Stimulated activated CD4-positive, alpha-beta T cell treated with anti-CD3 and anti-CD28 coated beads, Interleukin-15, amount 100 ng/mL, for 24 hours (primary cell): ENCODE measurements around the gene ERCC5.

ENCODE experiments used
- DNase-seq: peaks from one replicate; pipeline ENCODE4 v3.0.0-alpha.2; 2020

The ERCC5 gene

DNA sequence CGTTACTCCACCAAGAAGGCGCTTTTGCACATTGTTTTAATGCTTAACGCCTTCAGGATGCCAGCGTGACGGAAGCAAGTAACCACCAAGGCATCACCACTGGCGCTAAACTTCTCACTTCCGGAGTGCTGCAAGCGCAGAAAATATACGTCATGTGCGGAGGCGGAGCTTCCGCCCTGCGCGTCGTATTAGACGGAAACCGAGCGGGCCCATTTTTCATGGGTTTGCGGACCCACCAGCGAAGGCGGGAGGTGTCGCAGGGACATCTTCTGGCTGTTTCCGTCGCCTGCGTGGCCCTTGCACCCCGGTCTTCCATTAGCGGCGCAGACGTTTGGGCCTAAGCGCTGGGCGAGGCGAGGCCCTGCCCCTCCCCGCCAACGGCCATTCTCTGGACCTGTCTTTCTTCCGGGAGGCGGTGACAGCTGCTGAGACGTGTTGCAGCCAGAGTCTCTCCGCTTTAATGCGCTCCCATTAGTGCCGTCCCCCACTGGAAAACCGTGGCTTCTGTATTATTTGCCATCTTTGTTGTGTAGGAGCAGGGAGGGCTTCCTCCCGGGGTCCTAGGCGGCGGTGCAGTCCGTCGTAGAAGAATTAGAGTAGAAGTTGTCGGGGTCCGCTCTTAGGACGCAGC, at the start of gene ERCC5:
Gene ERCC5 (plus strand): TSS at position 403 of the 631 bp plus-strand sequence. CDS start 235 bp downstream, outside the sequence.
- DNase-seq = peak; percentile 96

DNA sequence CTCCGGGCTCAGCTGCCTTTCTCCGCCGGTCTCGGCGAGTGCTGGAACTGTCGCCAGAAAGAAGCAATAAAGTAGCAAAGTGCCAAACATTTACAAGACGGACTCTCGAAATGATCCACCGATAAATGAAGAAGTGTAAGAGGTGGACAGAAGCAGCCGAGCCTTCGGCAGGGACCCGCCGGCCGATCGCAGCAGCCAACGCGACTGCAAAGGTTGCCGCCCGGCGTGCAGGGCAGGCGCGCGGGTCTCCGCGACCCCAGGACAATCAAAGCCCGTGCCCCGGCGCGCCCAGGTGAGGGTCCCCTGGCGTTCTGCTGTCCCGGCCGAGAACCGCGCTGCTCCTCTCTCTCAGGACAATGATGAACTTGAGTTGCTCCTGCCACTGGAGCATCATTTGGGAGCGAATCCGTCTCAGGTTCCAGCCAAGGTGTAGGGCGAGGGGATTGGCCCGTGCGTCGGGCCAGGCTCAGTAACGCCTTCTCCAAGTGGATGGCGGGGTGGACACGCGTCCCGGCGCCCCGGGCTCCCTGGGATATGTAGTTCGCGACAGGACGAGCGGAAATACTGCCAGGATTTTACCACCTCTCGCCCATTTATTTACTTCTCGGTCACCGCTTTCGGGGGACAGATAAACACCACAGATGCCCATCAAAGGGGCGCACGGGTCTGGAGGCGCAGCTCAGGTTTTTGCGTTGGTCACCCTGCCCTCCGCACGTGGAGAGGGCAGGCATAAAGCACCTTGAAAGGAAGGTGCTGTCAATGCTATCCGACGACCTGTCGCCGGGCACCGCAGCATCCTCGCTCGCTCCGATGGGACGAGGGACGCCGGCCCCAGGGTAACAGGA, 47.0 kb upstream of the ERCC5 start, which contains the start of the genes BIVM and POGLUT2:
Gene BIVM (plus strand): TSS at position 539 of the 845 bp plus-strand sequence. CDS start 8,149 bp downstream, outside the sequence.
Gene POGLUT2 (minus strand): TSS at position 396 of the 845 bp plus-strand sequence. CDS start 306 bp downstream, at position 90.
- peak; percentile 91 for DNase-seq

DNA sequence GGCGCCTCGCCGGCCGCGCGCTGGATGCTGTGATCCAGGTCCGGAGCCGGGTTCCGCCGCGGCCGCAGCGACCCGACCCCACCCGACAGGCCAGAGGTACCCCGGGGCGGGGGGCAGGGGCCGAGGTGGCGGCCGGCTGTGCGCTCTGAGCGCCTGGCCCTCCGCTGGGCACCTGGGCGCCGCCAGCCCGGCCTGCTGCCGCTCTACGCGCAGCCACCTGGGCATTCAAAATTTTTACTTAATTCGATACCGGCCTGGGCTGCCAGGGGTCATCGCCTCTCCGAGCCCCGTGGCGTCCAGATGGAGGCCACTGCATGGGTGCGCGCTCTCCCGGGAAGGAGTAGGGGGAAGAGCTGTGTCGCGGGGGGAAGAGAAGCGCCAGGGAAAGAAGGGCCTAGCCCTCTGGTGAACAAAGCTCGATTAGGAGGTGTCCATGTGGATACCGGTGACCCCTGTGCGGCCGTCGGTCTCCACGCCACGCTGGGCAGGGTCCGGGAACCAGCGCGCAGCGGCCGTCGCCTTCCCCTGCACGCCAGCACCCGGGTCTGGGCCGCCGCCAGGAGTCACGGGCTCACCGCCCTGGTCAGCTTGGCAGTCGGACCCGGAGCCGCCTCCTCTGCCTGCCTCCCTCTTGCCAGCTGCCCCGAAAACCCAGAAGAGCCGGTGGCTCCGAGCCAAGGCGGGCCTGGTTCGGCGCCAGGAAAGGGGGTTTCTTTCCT, 46.2 kb upstream of the ERCC5 start:
- DNase-seq = no peak

DNA sequence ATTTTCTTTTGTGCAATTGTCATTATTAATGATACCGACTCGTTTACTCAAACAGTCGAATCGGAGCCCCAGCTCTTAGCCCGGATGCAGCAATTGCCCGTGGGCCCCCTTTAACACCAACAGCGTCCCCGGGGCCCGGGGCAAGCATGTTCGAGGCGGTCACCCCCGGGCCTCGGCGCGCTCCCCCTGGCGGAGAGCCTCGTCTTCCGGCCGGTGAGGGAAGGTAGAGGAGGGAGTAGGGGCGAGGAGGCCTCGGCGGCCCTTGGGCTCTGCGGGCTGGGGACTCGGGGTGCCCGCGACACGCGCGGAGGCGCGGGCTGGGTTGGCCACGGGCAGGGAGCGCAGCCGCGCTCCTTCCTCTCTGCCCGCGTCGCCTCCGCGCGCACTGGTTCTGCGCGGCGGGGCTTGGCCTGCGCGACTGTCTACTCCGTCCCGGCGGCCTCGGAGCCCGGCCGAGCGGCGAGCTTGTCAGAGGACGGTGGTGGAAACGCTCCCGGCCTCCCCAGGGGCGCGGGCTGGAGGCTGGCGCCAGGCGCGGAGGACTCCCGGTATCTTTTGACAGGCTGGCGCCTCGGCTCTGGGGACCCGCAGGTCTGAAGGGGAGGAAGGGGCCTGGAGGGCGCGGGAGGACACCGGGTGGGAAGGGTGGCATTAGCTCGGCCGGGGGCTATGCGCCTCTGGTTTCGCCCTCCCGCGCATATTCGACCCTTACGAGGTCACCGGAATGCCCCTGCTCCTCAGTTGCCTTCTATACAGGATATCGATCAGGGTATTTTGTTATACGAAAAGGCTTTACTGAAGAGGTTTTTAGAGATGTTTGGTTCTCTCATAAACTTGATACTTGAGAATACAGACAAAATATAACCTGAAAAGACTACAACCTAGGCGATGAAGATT, 45.4 kb upstream of the ERCC5 start:
- DNase-seq = peak; percentile 89

DNA sequence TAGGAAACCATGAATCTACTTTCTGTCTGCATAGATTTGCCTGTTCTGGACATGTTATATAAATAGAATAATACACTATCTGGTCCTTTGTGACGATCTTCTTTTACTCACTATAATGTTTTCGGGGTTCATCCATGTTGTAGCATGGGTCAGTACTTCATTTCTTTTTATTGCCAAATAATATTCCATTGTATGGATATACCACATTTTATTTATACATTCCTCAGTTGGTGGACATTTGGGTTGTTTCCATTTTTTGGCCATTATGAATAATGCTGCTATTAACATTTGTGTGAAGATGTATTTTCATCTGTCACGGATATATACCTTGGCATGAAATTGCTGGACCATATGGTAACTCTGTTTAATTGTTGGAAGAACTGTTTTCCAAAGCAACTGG, 40.2 kb upstream of the ERCC5 start:
- DNase-seq = no peak

- DNase-seq = no peak
These were observed 38.1 kb upstream of the ERCC5 start for GRCh38 chr13:102807699-102808098.

- no peak for DNase-seq
These were observed 33.1 kb upstream of the ERCC5 start for GRCh38 chr13:102812611-102813287.

DNA sequence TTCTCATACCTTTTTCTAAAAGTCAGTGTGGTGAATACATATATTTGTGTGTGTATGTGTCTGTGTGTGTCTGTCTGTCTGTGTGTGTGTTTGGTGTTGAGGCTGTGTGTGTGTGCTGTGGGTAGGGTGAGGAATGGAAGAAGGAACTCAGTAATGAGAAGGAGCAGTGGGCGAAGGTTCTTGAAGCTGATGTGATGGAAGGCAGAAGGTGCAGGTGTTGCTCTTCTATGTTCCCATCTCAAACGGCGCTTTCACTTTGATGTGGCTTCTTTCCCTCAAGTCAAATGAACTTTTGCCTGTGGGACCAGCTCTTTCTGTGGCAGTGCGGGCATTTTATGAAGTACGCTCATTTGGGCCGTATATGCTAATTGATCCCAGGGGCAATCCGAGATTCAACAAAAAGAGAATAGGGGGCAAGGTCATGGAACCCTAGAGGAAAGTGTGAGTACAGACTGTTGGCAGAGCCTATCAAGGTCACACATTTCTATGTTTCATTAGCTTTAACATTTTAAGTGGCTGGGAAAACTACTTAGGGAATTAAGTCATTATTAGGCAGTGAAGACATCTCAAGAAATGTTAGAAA, 31.7 kb upstream of the ERCC5 start:
- DNase-seq = no peak

GRCh38 chr13:102814793-102815192, 31.0 kb upstream of the ERCC5 start:
- no peak for DNase-seq

DNA sequence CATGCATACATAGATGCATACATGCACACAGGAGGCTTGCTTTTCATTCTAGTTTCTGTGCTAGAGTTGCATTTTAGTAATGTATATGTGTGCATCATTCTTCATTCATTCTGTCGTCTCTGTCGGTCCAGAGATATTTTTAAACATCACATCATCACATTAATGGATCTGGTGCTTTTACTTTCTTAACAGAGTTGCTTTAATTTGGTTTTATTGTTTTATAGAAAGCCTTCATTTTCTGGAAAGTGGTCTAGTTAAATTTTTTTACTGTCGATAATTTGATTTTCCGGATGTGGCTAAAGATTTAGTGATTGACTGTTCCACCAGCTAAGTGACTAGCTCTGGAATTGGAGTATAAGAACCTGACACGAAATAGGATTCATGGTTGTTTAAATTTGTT, 30.0 kb upstream of the ERCC5 start:
- DNase-seq = no peak

- DNase-seq = no peak
These were observed 29.1 kb upstream of the ERCC5 start for GRCh38 chr13:102816708-102817107.

DNA sequence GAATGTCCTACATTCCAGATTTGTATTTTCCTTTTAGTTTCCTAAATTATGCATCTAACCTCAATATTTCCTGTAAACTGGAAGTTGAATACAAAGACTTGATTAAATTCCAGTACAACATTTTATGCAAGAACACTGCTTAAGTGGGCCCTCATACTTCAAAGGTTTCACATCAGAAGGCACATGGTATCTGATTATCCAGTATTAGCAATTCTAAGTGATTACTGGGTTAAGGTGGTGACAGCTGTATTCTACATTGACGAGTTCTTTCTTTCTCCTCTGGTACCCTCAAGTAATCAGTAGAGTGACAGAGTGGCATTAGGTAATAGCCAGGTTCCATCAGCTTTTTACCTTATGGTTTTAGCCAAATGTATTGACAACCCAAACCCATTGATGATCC, 28.6 kb upstream of the ERCC5 start:
- no peak for DNase-seq

GRCh38 chr13:102817907-102818306, 27.9 kb upstream of the ERCC5 start:
- DNase-seq = no peak

DNA sequence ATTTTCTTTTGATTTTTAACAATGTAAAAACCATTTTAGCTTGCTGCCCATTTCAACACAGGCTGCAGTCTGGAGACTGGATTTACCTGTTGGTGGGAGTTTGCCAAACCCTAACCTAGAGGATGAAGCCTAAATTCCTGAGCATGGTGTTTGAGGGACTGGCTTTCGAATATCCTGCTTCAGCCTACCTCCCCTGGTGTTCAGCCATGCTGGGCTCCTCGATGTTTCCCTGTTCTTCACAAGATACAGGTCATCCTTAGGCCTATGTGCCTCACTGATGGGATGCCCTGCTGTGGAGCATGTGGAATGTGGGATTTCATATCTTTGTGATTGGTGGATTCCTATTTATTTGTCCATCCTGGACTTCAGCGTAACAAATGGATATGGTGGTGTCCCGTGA, 20.4 kb upstream of the ERCC5 start:
- no peak for DNase-seq

- DNase-seq = no peak
These were observed 19.7 kb upstream of the ERCC5 start for GRCh38 chr13:102825921-102826706.

GRCh38 chr13:102830646-102831045, 15.2 kb upstream of the ERCC5 start:
- no peak for DNase-seq

GRCh38 chr13:102836471-102836870, 9.4 kb upstream of the ERCC5 start:
- no peak for DNase-seq

GRCh38 chr13:102838273-102838672, 7.6 kb upstream of the ERCC5 start:
- no peak for DNase-seq

DNA sequence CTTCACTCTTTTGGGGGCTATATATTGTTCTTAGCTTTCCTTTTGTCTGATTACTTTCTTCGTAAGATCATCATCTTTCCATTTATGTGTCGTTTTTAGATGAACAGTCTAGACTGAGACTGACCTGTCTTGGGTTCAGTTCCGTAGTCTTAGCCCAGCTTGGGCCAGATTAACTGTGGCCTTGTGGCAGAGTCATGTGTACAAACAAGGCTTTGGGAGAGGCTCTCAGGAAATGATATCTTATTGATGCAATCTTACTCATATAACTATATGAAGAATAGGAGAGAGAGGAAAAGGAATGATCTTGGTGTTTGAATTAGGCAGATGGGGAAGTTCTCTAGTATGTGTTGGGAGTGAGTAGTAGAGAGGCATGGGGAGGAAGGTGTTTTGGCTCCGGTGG, 6.8 kb upstream of the ERCC5 start:
- no peak for DNase-seq

GRCh38 chr13:102839462-102839861, 6.4 kb upstream of the ERCC5 start:
- DNase-seq = no peak

- no peak for DNase-seq
These were observed 573 bp upstream of the ERCC5 start for GRCh38 chr13:102845289-102845629.
